Mesenchymal stem cell (in vitro differentiated cells and primary cell): ENCODE data around the gene MRPL1.

Source experiments
- DNase-seq: peaks from one replicate; pipeline ENCODE4 v3.0.0-alpha.2; 2013
- H2AFZ ChIP-seq: one replicate; pipeline ENCODE4 v1.6.1; 2013; ENCODE audit warnings: low read depth, mild to moderate bottlenecking, control low read depth, inconsistent platforms, low read length, moderate library complexity
- H2AK5ac ChIP-seq: 2 replicates; pipeline ENCODE4 v1.6.1; 2013; ENCODE audit warnings: low read length, moderate library complexity, mild to moderate bottlenecking, inconsistent platforms; ENCODE audit not compliant: severe bottlenecking
- H2BK120ac ChIP-seq: one replicate; pipeline ENCODE4 v1.6.1; 2013; ENCODE audit warnings: low read depth, mild to moderate bottlenecking, inconsistent platforms, low read length, moderate library complexity
- H2BK12ac ChIP-seq, 2 experiments: one replicate each; pipeline ENCODE4 v1.6.1; 2013; ENCODE audit warnings: inconsistent platforms in 2 of 2, low read length in 2 of 2, mild to moderate bottlenecking in 2 of 2, moderate library complexity in 2 of 2, control low read depth in 1 of 2
- H2BK15ac ChIP-seq: one replicate; pipeline ENCODE4 v1.6.1; 2013; ENCODE audit warnings: mild to moderate bottlenecking, low read depth, inconsistent platforms; ENCODE audit not compliant: poor library complexity, severe bottlenecking
- H2BK5ac ChIP-seq: 2 replicates; pipeline ENCODE4 v1.6.1; 2013; ENCODE audit warnings: low read depth, mild to moderate bottlenecking, low read length, control low read depth, inconsistent platforms; ENCODE audit not compliant: poor library complexity, severe bottlenecking
- H3K14ac ChIP-seq, 2 experiments: one replicate each; pipeline ENCODE4 v1.6.1; 2013; ENCODE audit warnings: inconsistent platforms in 2 of 2, low read length in 2 of 2, control low read depth in 1 of 2, mild to moderate bottlenecking in 1 of 2, moderate library complexity in 1 of 2
- H3K18ac ChIP-seq, 2 experiments: one replicate each; pipeline ENCODE4 v1.6.1; 2013; ENCODE audit warnings: inconsistent platforms in 2 of 2, low read length in 2 of 2, control low read depth in 1 of 2, low read depth in 1 of 2, mild to moderate bottlenecking in 1 of 2
- H3K23ac ChIP-seq, 2 experiments: one replicate each; pipeline ENCODE4 v1.6.1; 2013; ENCODE audit warnings: inconsistent platforms in 2 of 2, low read length in 2 of 2, mild to moderate bottlenecking in 2 of 2, moderate library complexity in 2 of 2, control low read depth in 1 of 2
- H3K27ac ChIP-seq: 2 replicates; pipeline ENCODE4 v1.5.1; 2013; ENCODE audit warnings: mild to moderate bottlenecking, moderate library complexity, low read length, control low read depth, inconsistent platforms; ENCODE audit not compliant: poor library complexity, severe bottlenecking
- H3K27me3 ChIP-seq, 2 experiments: 2 replicates each; pipeline versions ENCODE4 v1.6.1 to v1.7.0; 2013; ENCODE audit warnings: low read length in 2 of 2, mild to moderate bottlenecking in 2 of 2, moderate library complexity in 2 of 2, control low read depth in 1 of 2, inconsistent platforms in 1 of 2; ENCODE audit not compliant: control insufficient read depth in 1 of 2, insufficient read depth in 1 of 2
- H3K36me3 ChIP-seq, 2 experiments: 2 replicates each; pipeline versions ENCODE4 v1.6.1 to v1.7.0; 2013; ENCODE audit warnings: low read length in 2 of 2, control low read depth in 1 of 2, inconsistent platforms in 1 of 2, low read depth in 1 of 2, mild to moderate bottlenecking in 1 of 2; ENCODE audit not compliant: insufficient read depth in 2 of 2, control insufficient read depth in 1 of 2
- H3K4ac ChIP-seq, 2 experiments: one replicate each; pipeline ENCODE4 v1.6.1; 2013; ENCODE audit warnings: inconsistent platforms in 2 of 2, low read length in 2 of 2, mild to moderate bottlenecking in 2 of 2, moderate library complexity in 2 of 2, control low read depth in 1 of 2, low read depth in 1 of 2
- H3K4me1 ChIP-seq: 2 replicates; pipeline ENCODE4 v1.6.1; 2013; ENCODE audit warnings: low read depth, low read length, control low read depth; ENCODE audit not compliant: control insufficient read depth, insufficient read depth
- H3K4me2 ChIP-seq: 2 replicates; pipeline ENCODE4 v1.6.1; 2013; ENCODE audit warnings: low read length, mild to moderate bottlenecking, inconsistent platforms; ENCODE audit not compliant: poor library complexity, severe bottlenecking
- H3K4me3 ChIP-seq, 2 experiments: 2 replicates each; pipeline versions ENCODE4 v1.5.1 to v1.7.0; 2013; ENCODE audit warnings: low read length in 2 of 2, mild to moderate bottlenecking in 2 of 2, control low read depth in 1 of 2, low read depth in 1 of 2; ENCODE audit not compliant: insufficient read depth in 1 of 2
- H3K79me1 ChIP-seq: replicated peaks from 2 replicates; pipeline ENCODE4 v1.6.1; 2013; ENCODE audit warnings: mild to moderate bottlenecking, control low read depth, low read length, inconsistent platforms; ENCODE audit not compliant: poor library complexity, severe bottlenecking
- H3K9ac ChIP-seq: 2 replicates; pipeline ENCODE4 v1.7.0; 2013; ENCODE audit warnings: mild to moderate bottlenecking, low read length, moderate library complexity
- H3K9me3 ChIP-seq: 2 replicates; pipeline ENCODE4 v1.7.0; 2013; ENCODE audit warnings: mild to moderate bottlenecking, low read length; ENCODE audit not compliant: control insufficient read depth
- H4K8ac ChIP-seq: one replicate; pipeline ENCODE4 v1.6.1; 2013; ENCODE audit warnings: inconsistent platforms, mild to moderate bottlenecking, low read length, moderate library complexity
- H4K91ac ChIP-seq: one replicate; pipeline ENCODE4 v1.6.1; 2013; ENCODE audit warnings: mild to moderate bottlenecking, low read length, inconsistent platforms
- WGBS: methylation state at CpG from one replicate; pipeline ENCODE4 v1.1.7; 2013; ENCODE audit warnings: mixed read lengths; 5-methylcytosine and 5-hydroxymethylcytosine counted together

Gene MRPL1

DNA sequence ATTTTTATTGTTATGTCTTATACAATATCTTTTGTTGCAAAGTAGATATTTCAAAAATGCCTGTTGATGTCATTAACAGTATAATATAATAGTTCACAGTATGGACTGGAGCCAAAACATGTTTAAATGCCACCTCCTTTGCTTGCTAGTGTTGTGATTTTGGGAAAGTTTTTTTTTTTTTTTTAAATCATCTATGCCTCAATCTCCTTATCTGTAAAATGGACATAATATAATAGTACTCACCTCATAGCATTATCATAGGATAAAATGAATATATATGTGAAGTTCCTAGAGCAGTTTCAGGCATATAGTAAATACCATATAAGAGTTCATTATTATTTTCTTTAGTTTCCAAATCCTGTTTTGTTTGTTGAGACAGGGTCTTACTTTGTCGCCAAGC, 18.3 kb upstream of the MRPL1 start:
- no peak overlapping the region for H3K4me3 ChIP-seq
- no peak overlapping the region for H2BK12ac ChIP-seq
- no peak overlapping the region for H3K18ac ChIP-seq
- no peak for DNase-seq
- no peak overlapping the region for H3K4ac ChIP-seq
- H4K91ac ChIP-seq = no peak overlapping the region
- WGBS = 96% methylated on average over 1 of the region's 1 CpG
- no peak overlapping the region for H2BK120ac ChIP-seq
- H2BK5ac ChIP-seq = no peak overlapping the region
- no peak overlapping the region for H3K4me2 ChIP-seq
- H3K4me1 ChIP-seq = no peaks in the 10 kb centered on the region
- no peak overlapping the region for H3K27ac ChIP-seq
- no peak overlapping the region for H3K14ac ChIP-seq
- no peak overlapping the region for H3K9ac ChIP-seq
- no peak overlapping the region for H2AFZ ChIP-seq
- no peaks in the 10 kb centered on the region for H3K27me3 ChIP-seq
- no peaks in the 10 kb centered on the region for H3K9me3 ChIP-seq
- H2AK5ac ChIP-seq = no peak overlapping the region
- no peak overlapping the region for H3K23ac ChIP-seq
- H3K79me1 ChIP-seq = no peaks in the 10 kb centered on the region
- no peak overlapping the region for H2BK15ac ChIP-seq
- no peaks in the 10 kb centered on the region for H3K36me3 ChIP-seq
- no peak overlapping the region for H4K8ac ChIP-seq

DNA sequence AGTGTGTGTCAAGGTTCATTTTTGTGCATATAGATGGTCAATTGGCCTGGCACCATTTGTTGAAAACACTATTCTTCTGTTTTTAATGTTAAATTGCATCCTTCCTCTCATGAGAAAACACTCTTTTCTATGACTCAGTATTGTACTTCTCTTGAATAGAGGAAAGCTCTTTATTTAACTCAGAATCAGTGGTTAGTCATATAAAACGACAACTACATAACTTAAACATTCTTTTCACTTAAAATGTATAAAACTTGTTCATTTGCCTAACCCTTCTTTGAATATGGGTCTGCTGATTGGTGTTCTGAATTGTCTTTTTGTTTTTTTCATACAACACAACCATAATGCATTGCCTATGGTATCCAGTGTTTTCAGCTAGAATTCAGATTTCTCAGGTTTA, 17.2 kb upstream of the MRPL1 start:
- Histone ChIP-seq H3K4ac (no peak overlapping the region), H4K8ac (no peak overlapping the region), H2AFZ (no peak overlapping the region), H2AK5ac (no peak overlapping the region), H3K36me3 (no peaks in the 10 kb centered on the region), H3K23ac (no peak overlapping the region), H2BK12ac (no peak overlapping the region), H3K14ac (no peak overlapping the region), H2BK15ac (no peak overlapping the region), H3K4me3 (no peak overlapping the region), H3K4me2 (no peak overlapping the region), H2BK120ac (no peak overlapping the region), H3K79me1 (no peaks in the 10 kb centered on the region), H3K27me3 (no peaks in the 10 kb centered on the region), H3K18ac (no peak overlapping the region), H2BK5ac (no peak overlapping the region), H4K91ac (no peak overlapping the region), H3K9ac (no peak overlapping the region), H3K27ac (no peak overlapping the region), H3K4me1 (no peaks in the 10 kb centered on the region), H3K9me3 (no peaks in the 10 kb centered on the region)
- DNase-seq = no peak
- WGBS = 100% methylated on average over 1 of the region's 1 CpG

DNA sequence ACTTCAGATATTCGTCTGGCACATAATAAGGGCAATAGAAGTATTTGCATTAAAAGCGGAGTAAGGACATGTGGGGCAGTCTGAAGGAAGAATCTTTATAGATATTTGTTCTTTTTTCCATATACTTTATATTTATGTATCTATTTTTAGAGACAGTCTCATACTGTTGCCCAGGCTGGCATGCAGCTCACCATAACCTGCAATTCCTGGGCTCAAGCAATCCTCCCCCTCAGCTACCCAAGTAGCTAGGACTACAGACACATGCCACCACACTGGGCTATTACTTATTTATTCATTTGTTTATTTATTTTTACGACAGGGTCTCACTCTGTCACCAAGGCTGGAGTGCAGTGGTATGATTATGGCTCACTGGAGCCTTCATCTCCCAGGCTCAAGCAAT, 16.7 kb upstream of the MRPL1 start:
- Histone ChIP-seq H3K14ac (no peak overlapping the region), H3K27me3 (no peaks in the 10 kb centered on the region), H3K4me1 (no peaks in the 10 kb centered on the region), H4K91ac (no peak overlapping the region), H3K4me2 (no peak overlapping the region), H3K4ac (no peak overlapping the region), H3K9me3 (no peaks in the 10 kb centered on the region), H2BK120ac (no peak overlapping the region), H3K79me1 (no peaks in the 10 kb centered on the region), H4K8ac (no peak overlapping the region), H3K18ac (no peak overlapping the region), H3K36me3 (no peaks in the 10 kb centered on the region), H2AFZ (no peak overlapping the region), H3K4me3 (no peak overlapping the region), H2BK5ac (no peak overlapping the region), H2BK12ac (no peak overlapping the region), H3K27ac (no peak overlapping the region), H2AK5ac (no peak overlapping the region), H2BK15ac (no peak overlapping the region), H3K23ac (no peak overlapping the region), H3K9ac (no peak overlapping the region)
- WGBS = 85% methylated on average over 2 of the region's 3 CpGs
- DNase-seq = no peak

DNA sequence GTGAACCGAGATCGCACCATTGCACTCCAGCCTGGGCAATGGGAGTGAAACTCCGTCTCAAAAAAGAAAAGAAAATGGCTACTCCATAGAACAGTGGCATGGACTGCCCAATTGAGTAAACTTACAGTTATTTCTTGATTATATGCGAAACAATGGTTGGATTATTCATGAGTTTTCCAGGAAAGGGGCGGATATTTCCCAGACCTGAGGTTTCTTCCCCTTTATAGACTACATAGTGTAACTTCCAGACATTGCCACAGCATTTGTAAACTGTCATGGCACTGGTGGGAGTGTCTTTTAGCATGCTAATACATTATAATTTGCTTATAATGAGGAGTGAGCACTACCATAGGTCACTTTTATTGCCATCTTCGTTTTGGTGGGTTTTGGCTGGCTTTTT, 14.1 kb upstream of the MRPL1 start:
- H3K9ac ChIP-seq = no peak overlapping the region
- no peak overlapping the region for H2BK5ac ChIP-seq
- no peak overlapping the region for H3K27ac ChIP-seq
- H3K27me3 ChIP-seq = no peaks in the 10 kb centered on the region
- H3K4me1 ChIP-seq = no peaks in the 10 kb centered on the region
- no peak overlapping the region for H4K8ac ChIP-seq
- H3K4me3 ChIP-seq = no peak overlapping the region
- no peak overlapping the region for H2BK15ac ChIP-seq
- H2BK120ac ChIP-seq = no peak overlapping the region
- no peak overlapping the region for H3K4ac ChIP-seq
- no peak overlapping the region for H3K4me2 ChIP-seq
- H3K18ac ChIP-seq = no peak overlapping the region
- 92% methylated on average over 4 of the region's 6 CpGs for WGBS
- no peak overlapping the region for H2AFZ ChIP-seq
- H3K36me3 ChIP-seq = no peaks in the 10 kb centered on the region
- H3K9me3 ChIP-seq = no peaks in the 10 kb centered on the region
- no peak overlapping the region for H2AK5ac ChIP-seq
- no peak overlapping the region for H4K91ac ChIP-seq
- no peak for DNase-seq
- no peak overlapping the region for H3K14ac ChIP-seq
- no peaks in the 10 kb centered on the region for H3K79me1 ChIP-seq
- no peak overlapping the region for H3K23ac ChIP-seq
- no peak overlapping the region for H2BK12ac ChIP-seq
